Right renal cortex interstitium (tissue), 3 donors: ENCODE measurements around the gene RASSF3. TPM values are rescaled to one million over a fixed set of nuclear protein-coding genes. Genes with fewer than 3 reads are reported as not detected.
"Not testable (repeated sequence)": the region's sequence is repeated elsewhere in the genome, so short reads cannot be mapped to it uniquely, and the experiment has no call there.

Experiments
- DNase-seq, 3 donors: peaks; one replicate each; pipeline ENCODE4 v3.0.0-alpha.2; 2013; ENCODE audit warnings: low read depth in 3 of 3, low spot score in 2 of 3
- polyA plus RNA-seq, 3 donors: library from polyadenylated mRNA; unstranded; fragments of 120-200 nt; gene quantifications; one replicate each; pipeline ENCODE4 v1.2.1, GENCODE V29; 2013; ENCODE audit not compliant: insufficient read length in 3 of 3

Gene RASSF3
- polyA plus RNA-seq, 3 donors: 20.4 to 22.7 (median 21.7) TPM

DNA sequence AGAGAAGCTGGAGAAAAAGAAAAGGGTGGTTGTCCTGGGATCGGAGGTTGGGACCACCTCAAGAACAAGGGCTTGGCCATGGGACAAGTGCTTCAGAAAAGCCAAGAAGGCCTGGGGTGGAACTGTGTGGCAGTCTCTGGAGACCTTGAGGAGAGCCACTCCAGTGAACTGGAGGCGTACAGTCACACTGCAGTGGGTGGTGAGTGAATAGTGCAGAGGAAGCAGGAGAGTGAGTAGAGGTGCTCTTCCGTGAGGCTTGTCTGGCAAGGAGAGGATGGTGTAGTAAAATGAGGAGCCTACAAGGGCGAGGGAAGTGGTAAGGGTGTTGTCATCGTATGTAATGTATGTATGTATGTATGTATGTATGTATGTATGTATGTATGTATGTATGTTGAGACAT is 20.9 kb downstream of the RASSF3 start:
- DNase-seq: no peak

DNA sequence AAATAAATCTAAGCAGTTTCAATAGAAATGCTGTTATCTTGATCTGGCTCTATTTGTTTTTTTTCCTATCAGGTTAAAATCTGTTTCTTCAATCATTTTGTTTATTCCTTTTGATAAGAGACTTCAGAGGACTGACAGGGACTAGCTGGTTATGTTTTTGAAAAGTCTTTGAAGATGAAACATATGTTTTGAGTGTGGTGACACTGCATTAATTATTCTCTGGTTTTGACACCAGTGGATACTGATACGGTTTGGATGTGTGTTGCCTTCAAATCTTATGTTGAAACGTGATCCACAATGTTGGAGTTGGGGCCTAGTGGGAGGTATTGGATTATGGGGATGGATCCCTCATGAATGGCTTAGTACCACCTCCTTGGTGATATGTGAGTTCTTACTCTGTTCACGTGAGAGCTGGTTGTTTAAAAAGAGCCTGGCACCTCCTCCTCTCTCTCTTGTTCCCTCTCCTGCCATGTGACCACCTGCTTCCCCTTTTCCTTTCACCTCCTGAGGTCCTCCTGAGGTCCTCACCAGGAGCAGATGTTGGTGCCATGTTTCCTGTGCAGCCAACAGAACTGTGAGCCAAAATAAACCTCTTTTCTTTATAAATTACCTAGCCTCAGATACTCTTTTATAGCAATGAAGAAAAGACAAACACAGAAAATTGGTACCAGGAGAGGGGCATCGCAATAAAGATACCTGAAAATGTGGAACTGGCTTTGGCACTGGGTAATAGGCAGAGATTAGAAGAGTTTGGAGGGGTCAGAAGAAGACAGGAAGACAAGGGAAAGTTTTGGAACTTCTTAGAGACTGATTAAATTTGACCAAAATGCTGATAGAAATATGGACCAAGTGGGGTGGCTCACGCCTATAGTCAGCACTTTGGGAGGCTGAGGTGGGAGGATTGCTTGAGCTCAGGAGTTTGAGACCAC is 23.0 kb downstream of the RASSF3 start:
- no peak for DNase-seq

DNA sequence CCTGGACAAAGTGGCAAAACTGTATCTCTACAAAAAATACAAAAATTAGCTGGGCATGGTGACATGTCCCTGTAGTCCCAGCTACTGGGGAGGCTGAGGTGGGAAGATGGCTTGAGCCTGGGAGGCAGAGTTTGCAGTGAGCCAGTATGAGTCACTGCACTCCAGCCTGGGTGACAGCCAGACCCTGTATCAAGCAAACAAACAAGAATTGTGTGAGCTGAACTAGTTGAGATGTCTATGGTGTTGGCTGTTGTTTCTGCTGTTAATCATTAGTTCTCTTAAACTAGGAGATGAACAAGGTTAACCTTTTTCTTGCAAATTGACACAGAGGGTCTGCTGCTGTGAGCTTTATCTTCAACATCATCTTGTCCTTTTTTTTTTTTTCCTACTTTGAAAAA is 23.6 kb downstream of the RASSF3 start:
- no peak for DNase-seq

GRCh38 chr12:64634508-64635092 is 24.3 kb downstream of the RASSF3 start:
- no peak for DNase-seq

DNA sequence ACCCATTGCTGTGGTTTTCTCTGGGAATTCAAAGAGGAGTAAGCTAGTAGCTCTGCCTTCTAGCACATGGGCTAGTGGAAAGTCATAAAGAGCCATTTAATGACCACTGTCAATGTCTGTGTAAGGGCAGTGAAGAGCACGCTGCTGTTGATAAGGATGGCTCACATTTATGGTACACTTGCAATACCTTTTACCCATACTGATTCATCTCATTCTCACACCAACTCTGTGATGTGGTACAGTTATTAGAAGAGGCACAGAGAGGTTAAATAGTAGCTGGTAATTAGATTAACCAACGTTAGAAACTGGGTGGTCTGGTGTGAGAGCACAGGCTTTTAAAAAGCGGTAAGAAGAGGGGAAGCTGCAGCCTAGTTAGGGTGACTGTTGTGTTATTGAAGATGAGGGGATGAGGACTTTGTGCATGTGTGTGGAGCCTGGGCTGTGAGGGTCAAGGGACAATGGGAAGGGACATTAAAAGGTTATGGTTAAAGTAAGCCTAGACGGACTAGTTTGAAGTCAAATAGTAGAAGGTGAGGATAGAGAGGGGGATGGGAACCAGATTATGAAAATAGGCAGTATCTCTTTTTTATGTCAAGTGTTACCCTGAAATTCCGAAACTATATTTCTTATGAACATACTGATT is 25.2 kb downstream of the RASSF3 start:
- DNase-seq: no peak

DNA sequence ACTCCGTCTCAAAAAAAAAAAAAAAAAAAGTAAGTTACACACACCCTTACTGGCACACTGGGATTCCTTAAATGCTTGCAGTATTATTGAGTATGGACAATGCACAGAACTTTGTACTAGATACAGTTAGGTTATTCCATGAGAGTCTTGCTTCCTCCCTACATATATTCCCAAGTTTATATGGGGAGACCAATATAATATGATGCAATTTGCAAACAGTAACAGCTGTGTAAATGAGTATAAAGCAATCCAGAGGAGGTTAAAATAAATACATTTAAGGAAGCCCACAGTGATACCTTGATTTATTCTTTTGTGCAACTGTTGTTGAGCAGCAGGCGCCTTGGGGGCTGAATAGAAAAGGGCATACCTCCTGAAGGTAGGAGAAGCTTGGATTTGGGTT is 26.6 kb downstream of the RASSF3 start:
- DNase-seq: no peak

- no peak for DNase-seq
Measured at GRCh38 chr12:64639466-64639865, 29.2 kb downstream of the RASSF3 start.

DNA sequence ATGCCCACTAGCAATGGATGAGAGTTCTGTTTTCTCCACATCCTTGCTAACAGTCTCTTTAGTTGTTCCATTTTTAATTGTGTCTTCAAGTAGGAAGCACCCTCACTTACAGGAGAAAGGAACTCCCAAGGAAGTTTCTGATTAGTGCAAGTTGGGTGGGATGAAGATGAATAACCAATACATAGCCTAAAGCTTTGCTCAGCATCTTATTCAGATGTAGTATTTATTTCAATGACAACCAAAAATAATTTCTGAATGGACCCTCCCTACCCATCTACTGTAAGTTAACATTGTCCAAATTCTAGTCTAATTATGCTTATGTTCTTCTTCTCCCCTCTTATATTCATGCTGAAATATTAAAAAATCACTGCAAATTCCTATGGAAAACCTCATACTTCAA is 36.0 kb downstream of the RASSF3 start:
- DNase-seq: no peak

DNA sequence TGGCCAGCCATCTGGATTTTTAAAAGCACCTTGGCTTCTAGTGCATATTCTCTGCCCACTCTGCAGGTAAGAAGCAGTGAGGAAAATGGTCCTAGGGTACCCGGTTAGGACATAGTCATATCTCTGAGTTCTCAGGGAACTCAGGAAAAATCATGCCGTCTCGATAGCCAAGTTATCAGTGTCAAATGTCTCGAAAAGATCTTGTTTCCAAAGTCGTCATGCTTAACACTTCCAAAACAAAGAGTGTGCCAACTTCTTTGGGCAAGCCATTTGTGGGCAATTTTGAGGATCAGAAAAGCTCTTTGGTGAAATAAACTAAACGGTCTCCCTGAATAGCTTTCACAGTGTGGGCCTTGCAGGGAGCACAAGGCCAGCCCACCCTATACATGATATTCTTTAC is 39.2 kb downstream of the RASSF3 start:
- no peak for DNase-seq

DNA sequence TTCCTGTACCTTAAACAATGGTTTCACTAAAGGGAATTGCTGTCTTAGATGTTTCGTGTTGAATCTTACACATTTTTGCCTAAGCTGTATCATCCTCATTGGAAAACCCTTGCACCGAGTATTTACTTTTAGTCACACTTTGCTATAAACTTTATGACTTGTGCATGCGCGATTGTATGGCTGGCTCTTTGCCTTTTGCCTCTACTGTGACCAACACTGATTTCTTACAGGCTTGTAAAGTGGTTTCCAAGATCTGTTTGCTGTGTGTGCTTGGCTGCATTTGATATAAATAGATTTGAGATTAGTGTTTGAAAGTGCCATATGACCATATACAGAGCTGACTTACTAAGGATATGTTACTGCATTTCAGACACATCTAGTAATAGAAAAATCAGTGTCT is 40.5 kb downstream of the RASSF3 start:
- no peak for DNase-seq

DNA sequence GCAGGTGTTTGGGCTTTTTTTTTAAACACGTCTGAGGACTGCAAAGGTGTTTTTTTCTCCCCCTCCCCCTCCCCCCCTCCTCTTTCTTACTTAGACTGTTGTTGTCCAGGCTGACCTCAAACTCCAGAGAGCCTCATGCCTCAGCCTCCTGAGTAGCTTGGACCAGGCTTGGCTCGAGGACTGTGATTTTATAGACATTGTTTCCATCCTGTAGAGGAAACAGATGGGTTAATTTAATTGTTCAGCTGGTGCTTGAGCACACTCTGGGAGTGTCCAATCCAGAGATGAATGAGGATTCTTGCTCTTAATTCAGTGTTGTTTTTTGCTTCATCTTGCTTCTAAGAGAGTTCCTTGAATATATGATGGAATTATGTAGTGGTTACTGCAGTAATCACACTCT is 42.1 kb downstream of the RASSF3 start:
- DNase-seq: no peak

DNA sequence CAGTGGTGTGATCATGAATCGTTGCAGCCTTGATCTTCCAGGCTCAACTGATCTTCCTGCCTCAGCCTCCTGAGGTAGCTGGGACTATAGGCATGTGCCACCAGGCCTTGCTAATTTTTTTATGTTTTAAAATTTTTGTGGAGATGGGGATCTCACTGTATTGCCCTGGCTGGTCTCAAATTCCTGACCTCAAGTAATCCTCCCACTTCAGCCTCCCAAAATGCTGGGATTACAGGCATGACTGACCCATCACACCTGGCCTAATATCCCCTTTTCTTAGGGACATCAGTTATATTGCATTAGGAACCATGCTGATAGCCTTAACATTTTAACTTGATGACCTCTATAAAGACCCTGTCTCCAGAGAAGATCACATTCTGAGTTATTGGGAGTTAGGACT is 42.8 kb downstream of the RASSF3 start:
- DNase-seq: no peak

GRCh38 chr12:64653907-64654306 is 43.6 kb downstream of the RASSF3 start:
- DNase-seq: not testable (repeated sequence)

DNA sequence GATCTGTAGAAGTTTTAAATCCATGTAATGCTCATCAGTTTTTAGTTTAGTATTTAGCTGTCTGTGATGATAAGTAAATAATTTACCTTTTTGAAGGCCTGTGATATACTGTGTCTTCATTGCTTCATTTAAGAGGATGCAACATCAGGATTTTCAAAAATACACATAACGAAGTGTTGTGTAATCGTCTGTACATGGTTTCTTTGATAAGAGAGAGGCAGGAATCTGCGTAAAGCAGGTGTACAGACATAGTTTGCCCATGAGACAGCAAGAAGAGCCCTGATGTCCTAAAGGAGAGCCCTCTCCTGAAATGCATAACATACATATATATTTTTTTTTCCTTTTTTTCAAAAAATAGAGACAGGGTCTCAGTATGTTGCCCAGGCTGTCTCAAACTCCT is 44.8 kb downstream of the RASSF3 start:
- no peak for DNase-seq

GRCh38 chr12:64656429-64656828 is 46.1 kb downstream of the RASSF3 start:
- DNase-seq: no peak

DNA sequence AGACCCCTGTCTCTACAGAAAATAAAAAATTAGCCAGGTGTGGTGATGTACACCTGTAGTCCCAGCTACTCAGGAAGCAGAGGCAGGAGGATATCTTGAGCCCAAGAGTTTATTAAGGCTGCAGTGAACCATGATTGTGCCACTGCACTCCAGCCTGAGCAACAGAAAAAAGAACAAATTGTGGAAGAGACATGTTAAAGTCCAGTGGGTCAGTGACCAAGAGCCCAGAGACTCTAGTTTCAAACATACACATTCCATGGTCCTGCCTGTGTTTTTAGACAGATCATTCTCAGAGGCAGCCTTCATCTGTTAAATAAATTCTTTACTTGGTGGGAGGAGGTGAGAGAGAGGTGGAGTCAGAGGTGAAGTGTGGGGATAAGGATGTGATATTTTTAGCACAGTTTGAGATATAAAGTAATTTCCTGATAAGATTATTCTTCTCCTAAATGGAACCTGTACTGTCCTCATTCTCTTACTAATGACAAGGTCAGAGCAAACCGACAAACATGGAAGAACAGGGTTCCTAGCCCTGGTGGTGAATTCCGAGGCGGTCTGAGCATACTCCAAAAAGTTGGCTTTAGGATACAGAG is 48.7 kb downstream of the RASSF3 start:
- DNase-seq: no peak

GRCh38 chr12:64660237-64661018 is 50.1 kb downstream of the RASSF3 start:
- DNase-seq: no peak

DNA sequence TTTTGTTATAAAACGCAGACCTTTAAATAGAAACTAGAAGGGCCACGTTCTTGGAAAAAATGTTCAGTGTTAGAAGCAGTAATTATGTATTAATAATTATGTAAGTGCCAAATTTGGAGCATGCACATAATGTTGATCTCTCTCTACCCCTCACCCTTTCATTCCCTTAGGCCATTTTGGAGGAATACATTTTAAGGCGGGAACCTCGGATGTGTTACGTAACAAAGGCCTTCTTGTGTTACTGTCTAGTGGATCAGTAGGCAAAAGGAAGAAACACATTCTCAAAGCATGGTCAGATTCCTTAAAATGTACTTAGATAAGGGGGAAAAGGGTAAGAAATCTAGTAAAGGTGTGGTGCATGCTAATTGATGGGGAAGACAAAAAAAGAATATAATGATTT is 52.7 kb downstream of the RASSF3 start:
- no peak for DNase-seq

GRCh38 chr12:64665514-64665913 is 55.2 kb downstream of the RASSF3 start:
- DNase-seq: no peak

- DNase-seq: no peak
Measured at GRCh38 chr12:64666054-64666914, 56.0 kb downstream of the RASSF3 start.
